ENCODE data around the gene IMP4.

Gene IMP4

GRCh38 chr2:130352237-130352636 is 9.5 kb downstream of the IMP4 start:
- no peak for DNase-seq
- in situ Hi-C loops (cut with MboI; ENCODE audit: low pct_unique_long_range_greater_than_20kb, low sequenced_read_pairs) = no loop called here

DNA sequence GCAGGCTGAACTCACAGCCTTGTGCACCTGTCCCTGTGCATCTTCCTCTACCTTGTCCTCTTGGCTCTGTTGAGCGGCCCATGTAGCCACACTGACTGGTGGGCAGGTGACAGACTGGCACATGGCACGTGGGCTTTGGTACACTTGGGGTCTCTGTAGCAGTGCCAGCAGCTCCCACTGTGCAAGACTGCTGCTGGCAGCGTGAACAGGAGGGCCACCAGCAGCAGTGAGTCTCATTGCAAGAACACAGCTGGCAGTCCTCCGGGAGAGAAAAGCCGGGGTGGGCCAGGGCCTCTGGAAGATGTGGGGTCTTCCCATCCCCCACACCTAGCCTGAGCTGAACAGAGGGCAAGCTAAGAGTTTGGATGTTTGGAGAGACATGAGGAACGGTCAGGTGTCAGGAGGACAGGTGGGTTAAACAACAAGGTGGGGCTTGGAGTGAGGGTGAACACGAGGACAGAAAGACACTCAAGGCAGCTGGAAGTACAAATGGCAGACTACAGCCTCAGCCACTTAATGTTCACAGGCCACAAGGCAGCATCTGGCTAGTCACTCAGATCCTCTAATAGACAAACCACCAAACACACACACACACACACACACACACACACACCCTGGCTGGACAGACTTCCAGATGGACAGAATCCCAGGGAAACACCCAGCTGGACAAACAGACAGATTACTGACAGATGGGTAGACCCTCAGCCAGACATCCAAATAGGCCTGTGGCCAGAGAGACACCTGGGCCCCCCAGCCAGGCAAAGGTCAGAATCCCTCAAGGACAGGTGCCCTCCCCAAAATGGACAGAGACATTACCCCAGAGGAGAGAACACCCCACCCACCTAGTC is 10.8 kb downstream of the IMP4 start:
- no peak for DNase-seq

DNA sequence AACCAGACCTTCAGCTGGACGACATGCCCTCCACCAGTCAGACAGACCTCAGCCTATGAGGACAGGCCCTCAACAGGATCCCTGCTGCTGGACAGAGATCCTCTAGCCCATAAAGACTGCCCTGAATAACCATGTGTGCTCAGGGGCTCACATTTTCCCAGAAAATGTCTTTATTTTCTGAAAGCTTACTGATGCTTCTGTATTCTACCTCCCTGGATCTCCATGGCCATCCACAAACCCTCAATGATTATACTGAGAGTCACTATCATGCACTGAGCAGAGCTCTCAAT is 11.4 kb downstream of the IMP4 start:
- in situ Hi-C loops (cut with MboI; ENCODE audit: low pct_unique_long_range_greater_than_20kb, low sequenced_read_pairs) = no loop called here
- DNase-seq = no peak

More for the DNA sequence above, 10.8 kb downstream of the IMP4 start:
- in situ Hi-C loops (cut with MboI; ENCODE audit: low pct_unique_long_range_greater_than_20kb, low sequenced_read_pairs) = no loop called here

GRCh38 chr2:130355172-130355577 is 12.5 kb downstream of the IMP4 start:
- peak; percentile 33 for DNase-seq
- in situ Hi-C loops (cut with MboI; ENCODE audit: low pct_unique_long_range_greater_than_20kb, low sequenced_read_pairs) = no loop called here

DNA sequence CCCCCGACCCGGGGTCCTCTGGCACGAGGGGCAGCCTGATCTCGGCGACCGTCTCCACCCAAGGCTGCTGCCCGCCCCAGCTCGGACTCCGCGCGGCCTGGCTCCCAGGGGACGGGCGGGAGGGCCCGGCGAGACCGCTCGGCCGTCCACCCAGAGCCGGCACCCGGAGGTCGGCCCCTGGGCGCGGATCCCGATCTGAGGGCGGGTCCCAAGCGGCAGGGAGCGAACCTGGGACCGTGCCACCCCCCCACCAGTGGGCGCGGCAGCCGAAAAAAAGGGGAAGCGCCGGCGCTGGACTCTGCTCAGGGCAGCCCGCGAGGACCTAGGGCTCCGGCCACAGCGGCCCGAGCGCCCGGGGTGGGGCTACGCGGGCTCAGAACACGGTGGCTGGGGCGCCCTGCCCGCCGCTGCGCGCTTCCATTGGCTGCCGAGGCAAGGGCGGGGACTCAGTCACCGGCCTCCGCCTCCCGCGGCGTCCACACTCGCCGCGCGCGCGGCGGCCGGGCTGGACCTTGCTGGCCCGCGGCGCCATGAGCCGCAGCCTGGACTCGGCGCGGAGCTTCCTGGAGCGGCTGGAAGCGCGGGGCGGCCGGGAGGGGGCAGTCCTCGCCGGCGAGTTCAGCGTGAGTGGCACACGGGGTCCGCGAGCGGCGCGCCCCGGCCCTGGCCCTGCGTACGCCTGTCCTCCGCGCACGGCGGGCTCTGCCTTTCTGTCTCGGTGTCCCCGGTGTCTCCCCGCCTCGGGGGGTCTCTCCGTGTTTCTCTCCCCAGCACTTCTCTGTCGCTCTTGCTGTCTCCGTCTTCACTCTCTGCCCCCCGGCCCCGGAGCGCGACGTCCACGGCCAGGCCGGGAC is 13.1 kb downstream of the IMP4 start, which contains the start of gene PTPN18:
PTPN18 (plus strand) TSS at position 479 of the 854 bp plus-strand sequence; CDS start at position 531, 52 bp downstream.
- in situ Hi-C loops (cut with MboI; ENCODE audit: low pct_unique_long_range_greater_than_20kb, low sequenced_read_pairs) = no loop called here
- peak; percentile 69 for DNase-seq

GRCh38 chr2:130357864-130358263 is 15.2 kb downstream of the IMP4 start:
- in situ Hi-C loops (cut with MboI; ENCODE audit: low pct_unique_long_range_greater_than_20kb, low sequenced_read_pairs) = no loop called here

DNA sequence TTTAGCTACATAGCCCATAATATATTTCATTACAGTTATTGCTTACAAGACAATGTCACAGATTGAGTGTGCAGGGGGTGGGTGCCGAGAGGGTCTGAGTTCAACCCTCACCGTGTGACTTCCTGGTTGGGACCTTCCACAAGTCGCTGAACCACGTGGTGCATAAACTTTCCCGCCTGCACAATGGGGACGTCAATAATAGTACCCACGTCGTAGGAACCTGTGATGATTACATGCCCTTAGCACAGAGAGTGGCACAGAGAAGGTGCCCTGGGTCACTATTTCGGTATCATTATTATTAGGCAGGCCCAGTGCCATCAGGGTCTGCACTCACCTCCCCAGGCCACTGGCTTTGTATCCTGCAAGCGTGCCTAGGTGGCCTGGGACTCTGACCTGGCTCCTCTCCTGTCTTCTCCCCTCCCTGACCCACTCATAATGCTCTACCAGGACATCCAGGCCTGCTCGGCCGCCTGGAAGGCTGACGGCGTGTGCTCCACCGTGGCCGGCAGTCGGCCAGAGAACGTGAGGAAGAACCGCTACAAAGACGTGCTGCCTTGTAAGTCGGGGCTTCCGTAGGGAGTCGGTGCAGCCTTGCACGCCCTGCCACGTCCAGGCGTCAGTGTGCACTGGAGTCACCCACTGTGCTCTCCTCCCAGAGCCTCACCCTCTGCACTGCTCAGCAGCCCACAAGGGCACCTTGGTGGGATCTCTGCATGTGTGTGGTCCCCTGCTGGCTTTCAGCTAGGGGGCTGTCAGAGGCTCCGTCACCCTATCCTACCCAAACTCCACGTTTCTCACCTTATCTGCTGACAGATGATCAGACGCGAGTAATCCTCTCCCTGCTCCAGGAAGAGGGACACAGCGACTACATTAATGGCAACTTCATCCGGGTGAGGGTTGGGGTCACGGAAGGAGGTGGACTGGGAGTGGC is 16.0 kb downstream of the IMP4 start:
- no peak for DNase-seq
- in situ Hi-C loops (cut with MboI; ENCODE audit: low pct_unique_long_range_greater_than_20kb, low sequenced_read_pairs) = no loop called here

More at GRCh38 chr2:130357864-130358263, 15.2 kb downstream of the IMP4 start:
- no peak for DNase-seq

- no peak for DNase-seq
- in situ Hi-C loops (cut with MboI; ENCODE audit: low pct_unique_long_range_greater_than_20kb, low sequenced_read_pairs) = no loop called here
Measured at GRCh38 chr2:130359466-130359865, 16.8 kb downstream of the IMP4 start.

GRCh38 chr2:130363479-130363878 is 20.8 kb downstream of the IMP4 start:
- in situ Hi-C loops (cut with MboI; ENCODE audit: low pct_unique_long_range_greater_than_20kb, low sequenced_read_pairs) = no loop called here

GRCh38 chr2:130365075-130365474 is 22.4 kb downstream of the IMP4 start:
- no peak for DNase-seq
- in situ Hi-C loops (cut with MboI; ENCODE audit: low pct_unique_long_range_greater_than_20kb, low sequenced_read_pairs) = no loop called here

More at GRCh38 chr2:130363479-130363878, 20.8 kb downstream of the IMP4 start:
- DNase-seq = no peak

DNA sequence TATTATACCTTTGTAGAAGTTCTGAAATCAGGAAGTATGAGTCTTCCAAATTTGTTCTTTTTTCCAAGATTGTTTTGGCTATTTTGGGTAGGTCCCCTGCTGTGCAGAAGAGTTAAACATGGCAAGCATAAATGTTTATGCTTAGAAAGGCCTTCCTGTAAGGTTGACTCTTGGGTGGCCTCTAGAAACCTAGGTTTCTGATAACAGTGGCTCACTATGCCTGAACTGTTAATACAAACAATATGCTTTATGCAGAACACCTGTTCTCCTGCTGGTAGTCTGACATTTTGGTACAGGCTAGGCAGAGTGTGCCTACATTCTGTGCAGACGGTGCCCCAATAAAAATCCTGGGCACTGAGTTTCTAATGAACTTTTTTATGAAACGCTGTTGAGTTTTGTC is 23.3 kb downstream of the IMP4 start:
- no peak for DNase-seq
- in situ Hi-C loops (cut with MboI; ENCODE audit: low pct_unique_long_range_greater_than_20kb, low sequenced_read_pairs) = no loop called here

DNA sequence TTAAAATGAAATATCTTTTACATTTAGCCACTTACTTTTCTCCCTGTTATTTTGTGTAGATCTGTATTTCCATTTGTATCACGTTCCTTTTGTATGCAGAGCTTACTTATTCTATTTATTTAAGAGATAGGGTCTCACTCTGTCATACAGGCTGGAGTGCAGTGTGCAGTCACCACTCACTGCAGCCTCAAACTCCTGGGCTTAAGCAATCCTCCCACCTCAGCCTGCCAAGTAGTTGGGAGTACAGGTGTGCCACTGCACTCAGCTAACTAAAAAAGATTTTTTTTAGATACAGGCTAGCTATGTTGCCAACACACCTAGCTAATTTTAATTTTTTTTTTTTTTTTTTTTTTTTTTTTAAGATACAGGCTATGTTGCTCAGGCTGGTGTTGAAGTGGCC is 24.0 kb downstream of the IMP4 start:
- no peak for DNase-seq
- in situ Hi-C loops (cut with MboI; ENCODE audit: low pct_unique_long_range_greater_than_20kb, low sequenced_read_pairs) = no loop called here

DNA sequence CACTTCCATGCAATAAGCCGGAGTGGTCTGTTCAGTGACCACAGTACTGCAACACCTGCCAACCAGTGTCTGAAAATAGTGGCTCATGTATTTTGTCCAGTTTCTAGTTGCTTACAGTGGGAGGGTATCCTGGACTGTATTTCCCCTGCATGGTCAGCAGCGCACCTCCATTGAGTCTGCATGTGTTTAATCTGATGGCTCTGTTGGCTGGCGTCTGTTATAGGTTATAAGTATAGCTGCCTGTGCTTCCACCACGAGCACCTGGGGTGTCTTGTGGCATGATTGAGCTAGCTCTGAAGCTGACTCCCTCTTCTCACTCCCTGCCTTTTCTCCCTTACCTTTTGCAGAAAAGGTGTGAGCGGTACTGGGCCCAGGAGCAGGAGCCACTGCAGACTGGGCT is 26.1 kb downstream of the IMP4 start:
- DNase-seq = no peak
- in situ Hi-C loops (cut with MboI; ENCODE audit: low pct_unique_long_range_greater_than_20kb, low sequenced_read_pairs) = no loop called here

DNA sequence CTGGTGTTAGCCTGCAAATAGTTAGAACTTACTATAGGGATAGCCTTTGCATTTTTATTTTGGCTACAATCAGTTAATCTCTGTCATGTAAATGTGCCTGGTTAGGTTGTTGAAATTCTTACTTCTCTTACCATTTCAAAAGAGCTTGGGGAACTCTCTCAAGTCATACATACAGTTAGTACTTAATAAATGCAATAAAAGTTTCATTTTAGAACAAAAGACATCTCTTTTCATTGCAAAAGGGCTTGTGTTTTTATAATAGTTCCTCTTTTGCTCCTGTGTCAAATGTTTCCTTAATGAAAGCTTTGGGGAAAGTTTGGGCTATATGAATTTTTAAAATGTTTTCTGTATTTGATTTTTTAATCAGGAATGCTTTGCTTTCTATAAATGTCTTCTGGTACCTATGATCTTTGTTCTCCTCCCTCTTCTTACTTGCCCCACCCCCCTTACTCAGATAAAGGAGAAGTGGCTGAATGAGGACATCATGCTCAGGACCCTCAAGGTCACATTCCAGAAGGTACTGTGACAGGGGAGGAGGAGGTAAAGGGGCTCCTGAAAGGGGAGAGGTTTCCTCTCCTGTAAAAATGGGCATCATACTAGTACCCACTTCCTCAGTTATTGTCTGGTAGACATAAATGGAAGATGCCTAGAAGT is 26.7 kb downstream of the IMP4 start:
- in situ Hi-C loops (cut with MboI; ENCODE audit: low pct_unique_long_range_greater_than_20kb, low sequenced_read_pairs) = no loop called here
- DNase-seq = peak; percentile 33

GRCh38 chr2:130369965-130370341 is 27.3 kb downstream of the IMP4 start:
- DNase-seq = no peak
- in situ Hi-C loops (cut with MboI; ENCODE audit: low pct_unique_long_range_greater_than_20kb, low sequenced_read_pairs) = no loop called here

DNA sequence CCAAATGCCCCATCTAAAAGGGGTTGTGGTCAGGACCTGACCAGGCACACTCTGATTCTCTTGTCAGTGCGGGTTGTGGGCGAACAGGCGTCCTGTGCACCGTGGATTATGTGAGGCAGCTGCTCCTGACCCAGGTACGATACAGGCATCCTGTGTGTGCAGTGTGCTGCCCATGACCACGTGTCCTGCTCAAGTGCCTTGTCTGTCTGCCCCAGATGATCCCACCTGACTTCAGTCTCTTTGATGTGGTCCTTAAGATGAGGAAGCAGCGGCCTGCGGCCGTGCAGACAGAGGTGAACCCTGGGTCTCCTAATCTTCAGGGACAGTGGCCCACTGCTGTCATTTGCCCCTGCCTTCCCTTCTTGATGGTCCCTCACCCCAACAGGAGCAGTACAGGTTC is 27.8 kb downstream of the IMP4 start:
- DNase-seq = no peak
- in situ Hi-C loops (cut with MboI; ENCODE audit: low pct_unique_long_range_greater_than_20kb, low sequenced_read_pairs) = no loop called here

DNA sequence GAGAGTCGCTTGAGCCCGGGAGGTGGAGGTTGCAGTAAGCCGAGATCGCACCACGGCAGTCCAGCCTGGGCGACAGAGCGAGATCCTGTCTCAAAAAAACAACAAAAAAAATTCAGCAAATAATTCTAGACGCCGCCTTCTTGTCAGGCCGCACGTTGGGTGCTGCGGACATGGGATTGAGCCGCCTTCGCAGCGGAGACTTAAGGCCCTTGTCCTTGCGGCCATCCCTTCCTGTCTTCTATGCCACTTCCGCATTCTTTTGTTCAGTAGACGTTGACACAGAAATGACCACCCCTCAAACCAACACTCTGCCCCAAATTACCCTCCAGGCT is 29.0 kb downstream of the IMP4 start:
- no peak for DNase-seq
- in situ Hi-C loops (cut with MboI; ENCODE audit: low pct_unique_long_range_greater_than_20kb, low sequenced_read_pairs) = no loop called here

DNA sequence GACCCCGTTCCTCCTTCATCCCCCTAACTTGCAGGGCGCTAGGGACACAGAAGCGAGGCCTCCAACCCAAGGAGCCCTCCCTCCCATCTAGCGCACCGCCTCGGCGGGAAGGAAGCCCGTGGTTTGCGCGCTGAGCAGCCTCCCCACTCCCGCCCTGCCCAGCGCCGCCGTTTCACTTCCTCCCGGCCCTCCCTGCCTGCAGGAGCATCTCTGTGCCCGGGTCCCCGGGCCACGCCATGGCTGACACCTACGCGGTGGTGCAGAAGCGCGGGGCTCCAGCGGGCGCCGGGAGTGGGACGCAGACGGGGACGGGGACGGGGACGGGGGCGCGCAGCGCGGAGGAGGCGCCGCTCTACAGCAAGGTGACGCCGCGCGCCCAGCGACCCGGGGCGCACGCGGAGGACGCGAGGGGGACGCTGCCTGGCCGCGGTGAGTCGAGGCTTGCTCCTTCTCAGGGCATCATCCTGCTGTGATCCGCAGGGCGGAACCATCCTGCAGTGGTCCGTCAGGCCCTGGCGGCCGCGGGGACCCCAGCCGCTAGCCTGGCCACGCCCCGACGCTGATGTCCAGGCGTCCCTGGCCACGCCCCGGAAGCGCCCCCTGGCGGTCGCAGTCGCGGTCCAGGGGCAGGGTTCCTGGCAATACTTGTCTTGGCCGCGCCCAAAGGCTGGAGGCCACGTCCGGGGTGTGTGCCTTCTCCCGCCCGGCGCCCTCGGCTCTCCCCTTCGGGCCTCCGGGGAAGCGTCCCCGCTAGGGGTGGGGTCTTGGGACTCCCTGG is 29.5 kb downstream of the IMP4 start:
- peak; percentile 78 for DNase-seq

More for the DNA sequence above, 29.5 kb downstream of the IMP4 start:
- in situ Hi-C loops (cut with MboI; ENCODE audit: low pct_unique_long_range_greater_than_20kb, low sequenced_read_pairs) = no loop called here

Data from KBM-7 (cell line).